Suppressor macrophage treated with lipopolysaccharide for 1 hour (primary cell): ENCODE data around the gene TEF.
A peak's percentile ranks its signal among the peaks of the same experiment; 100 is the strongest.
"Not testable (repeated sequence)": the region's sequence is repeated elsewhere in the genome, so short reads cannot be mapped to it uniquely, and the experiment has no call there.

Experiments used
- DNase-seq, 3 donors: peaks; one replicate each; pipeline ENCODE4 v3.0.0-alpha.2; 2020 to 2022

TEF gene

DNA sequence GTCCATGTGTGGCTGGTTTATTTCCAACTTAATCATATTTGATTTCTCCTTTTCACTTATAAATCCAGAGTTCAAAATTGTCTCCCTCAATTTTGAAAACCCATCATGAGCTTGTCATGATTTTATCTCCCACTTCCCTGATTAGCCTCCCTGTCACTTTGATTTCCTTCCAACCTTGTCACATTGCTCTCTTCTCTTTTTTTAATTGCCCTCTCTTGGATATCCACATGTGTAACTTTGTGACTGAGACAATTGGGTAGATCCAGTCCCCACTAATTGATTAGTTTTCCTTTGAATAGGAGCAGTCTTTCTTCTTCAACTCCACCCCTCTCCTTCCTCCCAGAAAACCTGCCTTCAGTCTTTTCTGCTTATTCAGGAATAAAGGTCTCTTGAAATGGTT is 2.4 kb downstream of the TEF start:
- DNase-seq, result no peak

DNA sequence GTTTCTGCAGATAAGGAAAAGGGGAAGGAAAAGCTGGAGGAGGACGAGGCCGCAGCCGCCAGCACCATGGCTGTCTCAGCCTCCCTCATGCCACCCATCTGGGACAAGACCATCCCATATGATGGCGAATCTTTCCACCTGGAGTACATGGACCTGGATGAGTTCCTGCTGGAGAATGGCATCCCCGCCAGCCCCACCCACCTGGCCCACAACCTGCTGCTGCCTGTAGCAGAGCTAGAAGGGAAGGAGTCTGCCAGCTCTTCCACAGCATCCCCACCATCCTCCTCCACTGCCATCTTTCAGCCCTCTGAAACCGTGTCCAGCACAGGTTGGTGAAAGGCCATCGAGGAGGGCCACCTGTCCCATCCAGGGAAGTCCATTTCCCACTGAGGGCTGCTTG is 5.6 kb downstream of the TEF start:
- DNase-seq, result no peak

DNA sequence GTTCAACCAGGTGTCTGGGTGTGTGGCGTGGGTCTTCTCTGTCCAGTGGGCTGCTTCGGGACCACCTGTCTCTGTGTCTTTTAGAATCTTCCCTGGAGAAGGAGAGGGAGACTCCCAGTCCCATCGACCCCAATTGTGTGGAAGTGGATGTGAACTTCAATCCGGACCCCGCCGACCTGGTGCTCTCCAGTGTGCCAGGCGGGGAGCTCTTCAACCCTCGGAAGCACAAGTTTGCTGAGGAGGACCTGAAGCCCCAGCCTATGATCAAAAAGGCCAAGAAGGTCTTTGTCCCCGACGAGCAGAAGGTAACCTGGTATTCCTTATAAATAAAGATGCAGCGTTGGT is 12.2 kb downstream of the TEF start:
- DNase-seq, result no peak

DNA sequence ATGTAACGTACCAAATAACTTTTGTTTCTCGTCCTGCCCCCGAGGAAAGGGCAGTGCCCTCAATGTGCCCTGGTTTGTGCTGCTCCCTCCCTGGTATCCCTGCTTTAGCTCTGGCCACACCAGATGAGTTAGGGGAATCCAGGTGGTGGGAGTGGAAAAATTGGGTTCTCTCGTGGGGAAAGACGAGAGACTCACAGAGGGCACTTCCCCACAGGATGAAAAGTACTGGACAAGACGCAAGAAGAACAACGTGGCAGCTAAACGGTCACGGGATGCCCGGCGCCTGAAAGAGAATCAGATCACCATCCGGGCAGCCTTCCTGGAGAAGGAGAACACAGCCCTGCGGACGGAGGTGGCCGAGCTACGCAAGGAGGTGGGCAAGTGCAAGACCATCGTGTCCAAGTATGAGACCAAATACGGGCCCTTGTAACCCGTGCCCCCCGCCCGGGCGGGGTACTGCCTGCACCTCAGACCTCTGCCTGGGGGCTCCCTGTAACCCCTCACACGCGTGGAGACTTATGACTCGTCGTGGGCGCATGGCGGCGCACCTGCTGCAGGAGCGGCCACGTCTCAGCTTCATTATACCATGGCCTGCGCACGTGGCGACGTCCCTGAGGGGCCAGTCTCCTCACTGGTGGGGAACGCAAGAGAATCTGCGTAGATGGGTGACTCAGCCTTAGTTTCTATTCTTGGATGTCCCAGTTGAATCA is 13.9 kb downstream of the TEF start:
- DNase-seq, result no peak

DNA sequence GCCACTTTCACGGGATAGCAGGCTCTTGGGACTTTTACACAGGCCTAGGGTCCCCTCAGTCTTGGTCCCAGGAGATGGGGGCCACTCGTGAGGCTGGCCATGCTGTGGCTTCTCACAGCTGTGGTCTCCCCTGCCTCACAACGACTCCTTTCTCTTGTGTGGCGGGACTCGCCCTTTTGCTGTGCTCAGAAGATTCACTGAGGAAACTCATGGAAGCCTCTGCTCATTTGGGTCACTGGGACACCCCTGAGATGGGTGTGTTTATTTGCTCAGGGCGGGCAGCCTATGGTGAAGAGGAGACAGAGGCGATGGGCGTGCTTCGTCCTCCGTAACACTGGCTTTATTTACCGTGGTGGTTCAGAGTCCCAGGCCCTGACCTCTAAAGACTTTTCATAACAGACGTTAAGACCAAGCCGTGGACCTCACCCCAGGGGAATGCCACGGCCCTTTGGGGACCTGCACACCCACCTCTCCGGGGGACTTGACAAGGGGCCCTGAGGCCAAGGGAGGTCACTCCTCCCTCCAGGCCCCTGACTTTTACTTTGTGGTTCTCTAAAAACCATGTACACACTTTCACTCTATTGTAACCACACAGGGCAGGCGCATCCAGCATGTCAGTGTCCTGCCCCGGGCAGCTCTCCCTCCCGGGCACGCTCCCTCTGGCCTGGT is 15.5 kb downstream of the TEF start:
- DNase-seq, result no peak

- no peak for DNase-seq
These were observed 17.2 kb downstream of the TEF start for GRCh38 chr22:41398921-41399320.

DNA sequence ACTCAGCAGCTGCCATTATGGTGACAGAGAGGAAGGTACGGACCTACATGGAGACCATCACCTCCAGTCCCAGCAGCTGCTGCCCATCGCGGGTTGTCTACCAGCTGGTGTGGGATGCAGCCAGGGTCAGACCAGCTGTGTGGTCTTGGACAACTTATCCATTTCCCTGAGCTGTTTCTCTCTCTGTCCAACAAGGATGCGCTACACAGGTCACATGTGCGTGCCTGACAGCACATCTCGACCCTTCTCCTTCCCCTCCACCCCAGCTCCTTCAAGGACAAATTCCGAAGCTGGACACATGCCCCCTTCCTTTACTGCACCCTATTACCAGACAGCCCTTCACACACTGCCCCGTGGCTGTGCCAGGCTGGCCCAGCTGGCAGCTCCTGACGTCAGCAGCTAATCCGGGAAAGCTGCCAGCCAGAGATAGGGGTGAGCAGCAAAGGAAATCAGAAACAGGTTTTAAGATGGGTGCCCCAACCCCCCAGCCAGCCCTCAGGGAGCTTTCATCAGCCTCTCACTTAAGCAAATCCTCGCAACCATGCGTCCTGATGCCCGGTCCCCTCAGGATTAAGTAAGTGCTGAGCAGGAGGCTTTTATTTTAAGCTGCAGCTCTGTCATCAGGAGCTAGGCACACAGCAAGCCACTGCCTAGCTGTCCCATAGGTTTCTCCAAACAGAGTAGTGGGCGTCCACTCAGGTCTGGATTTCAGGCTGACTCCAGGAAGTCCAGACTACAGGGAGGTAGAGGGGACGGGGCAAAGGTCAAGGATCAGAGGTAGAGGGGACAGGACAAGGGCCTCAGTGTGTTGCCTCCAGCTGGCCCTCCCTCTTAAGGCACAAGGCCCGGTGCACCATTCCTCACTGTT is 20.3 kb downstream of the TEF start:
- peak in 1 of 3 donors; percentile 12 for DNase-seq

DNA sequence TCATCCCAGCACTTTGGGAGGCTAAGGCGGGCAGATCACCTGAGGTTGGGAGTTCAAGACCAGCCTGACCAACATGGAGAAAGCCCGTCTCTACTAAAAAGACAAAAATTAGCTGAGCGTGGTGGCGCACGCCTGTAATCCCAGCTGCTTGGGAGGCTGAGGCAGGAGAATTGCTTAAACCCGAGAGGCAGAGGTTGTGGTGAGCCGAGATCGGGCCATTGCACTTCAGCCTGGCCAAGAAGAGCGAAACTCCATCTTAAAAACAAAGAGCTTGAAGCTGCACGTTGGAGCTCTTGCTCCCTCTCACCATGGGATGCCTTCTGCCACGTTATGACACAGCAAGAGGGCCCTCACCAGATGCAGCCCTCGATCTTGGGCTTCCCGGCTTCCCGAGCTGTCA is 21.1 kb downstream of the TEF start:
- DNase-seq, result not testable (repeated sequence)

DNA sequence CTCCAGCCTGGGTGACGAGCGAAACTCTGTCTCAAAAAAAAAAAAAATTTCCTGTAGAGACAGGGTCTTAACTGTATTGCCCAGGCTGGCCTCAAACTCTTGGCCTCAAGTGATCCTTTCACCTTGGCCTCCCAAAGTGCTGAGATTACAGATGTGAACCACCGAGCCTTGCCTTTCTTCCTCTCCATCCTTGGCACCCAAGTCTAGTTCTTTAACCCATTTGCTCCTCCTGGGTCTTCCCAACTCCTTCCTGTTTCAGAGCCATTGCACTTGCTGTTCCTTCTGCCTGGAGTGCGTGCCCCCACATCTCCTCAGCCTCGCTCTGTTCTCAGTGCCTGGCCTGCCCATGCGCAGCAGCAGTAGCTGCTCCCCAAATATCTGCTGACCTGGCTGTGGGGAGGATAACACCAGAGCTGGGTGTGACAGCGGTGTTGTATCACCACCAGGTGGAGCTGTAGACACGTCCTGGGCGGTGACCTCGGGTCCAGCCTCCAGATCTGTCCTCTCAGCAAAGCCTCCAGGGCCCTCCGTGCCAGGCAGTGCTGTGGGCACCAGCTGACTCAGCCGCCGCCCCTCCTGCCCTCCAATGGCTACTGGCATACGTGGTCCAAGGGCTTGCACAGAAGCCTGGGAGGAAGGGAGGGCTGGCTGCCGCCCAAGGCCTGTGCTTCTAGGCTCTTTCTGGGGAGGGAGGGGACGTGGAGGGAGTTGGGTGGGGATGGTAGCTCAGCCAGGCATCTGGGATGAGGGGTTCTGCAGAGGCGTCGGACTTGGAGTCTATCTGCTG is 22.0 kb downstream of the TEF start:
- DNase-seq, result peak; percentile 92 to 94 (median 93)

DNA sequence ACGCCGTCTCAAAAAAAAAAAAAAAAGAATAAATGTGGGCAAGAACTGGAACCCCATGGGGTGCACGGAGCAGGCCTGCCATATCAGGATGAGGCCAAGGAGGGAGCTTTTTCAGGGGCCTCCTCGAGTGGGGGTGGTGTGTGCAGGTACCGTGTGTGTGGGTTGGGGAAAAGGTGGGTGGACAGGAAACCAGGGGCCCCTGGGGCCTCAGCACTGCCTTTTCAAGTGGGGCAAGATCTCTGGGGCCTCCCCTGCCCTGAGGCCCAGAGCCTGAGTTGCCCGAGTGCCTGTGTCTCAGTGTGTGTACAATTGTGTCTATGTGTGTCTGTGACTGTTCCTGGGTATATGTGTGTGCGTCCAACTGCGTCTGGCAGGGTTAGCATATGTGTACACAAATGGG is 23.8 kb downstream of the TEF start:
- DNase-seq, result no peak

DNA sequence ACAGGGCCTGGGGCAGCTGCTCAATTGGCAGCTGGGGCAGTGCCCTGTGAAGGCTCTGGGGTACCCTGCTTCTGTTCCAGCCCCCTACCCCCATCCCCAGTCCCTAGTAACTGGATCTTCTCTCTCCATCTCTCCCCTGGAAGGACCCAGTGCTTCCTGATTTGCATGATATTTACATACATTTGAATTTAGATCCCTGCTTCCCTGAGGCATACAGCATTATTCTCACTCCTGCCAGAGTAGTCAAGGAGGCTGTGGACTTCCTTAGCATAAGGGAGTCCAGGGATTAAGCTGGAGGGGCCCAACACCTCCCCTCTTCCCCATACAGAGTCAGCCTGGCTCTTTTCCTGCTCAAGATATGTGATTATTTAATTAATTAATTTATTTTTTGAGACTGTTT is 24.7 kb downstream of the TEF start:
- no peak for DNase-seq

DNA sequence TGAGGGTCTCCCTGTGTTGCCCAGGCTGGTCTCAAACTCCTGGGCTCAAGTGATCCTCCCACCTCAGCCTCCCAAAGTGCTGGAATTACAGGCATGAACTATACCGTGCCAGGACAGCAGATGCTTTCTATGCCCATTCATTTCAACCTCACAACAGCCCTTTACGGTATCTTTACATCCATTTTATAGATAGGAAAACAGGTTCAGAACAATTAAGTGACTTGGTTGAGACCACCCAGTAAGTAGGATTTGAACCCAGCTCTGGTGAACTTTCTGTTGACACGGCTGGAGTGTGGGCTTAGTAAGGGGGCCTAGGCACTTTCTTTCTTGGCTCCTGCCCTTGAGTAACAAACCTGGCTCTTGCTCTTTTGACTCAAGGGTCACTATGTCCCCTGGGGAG is 25.7 kb downstream of the TEF start:
- DNase-seq, result no peak

- no peak for DNase-seq
These were observed 26.9 kb downstream of the TEF start for GRCh38 chr22:41408665-41409064.

DNA sequence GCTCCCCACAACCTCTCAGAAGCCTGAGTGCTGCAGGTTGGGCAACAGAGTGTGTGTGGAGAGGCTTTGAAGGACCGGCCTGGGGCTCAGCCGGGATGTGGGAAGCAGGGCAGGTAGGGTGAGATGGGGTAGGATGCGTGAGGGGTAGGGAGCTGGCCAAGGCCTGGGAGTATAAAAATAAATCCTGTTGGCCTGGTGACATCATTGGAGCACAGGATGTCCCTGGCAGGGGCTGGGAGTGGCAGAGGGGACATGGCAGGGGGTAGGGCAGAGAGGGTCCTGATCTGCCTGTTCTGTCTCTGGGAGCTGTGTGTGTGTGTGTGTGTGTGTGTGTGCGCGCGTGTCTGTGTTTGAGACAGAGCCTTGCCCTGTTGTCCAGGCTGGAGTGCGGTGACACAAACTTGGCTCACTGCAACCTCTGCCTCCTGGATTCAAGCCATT is 28.6 kb downstream of the TEF start:
- no peak for DNase-seq

GRCh38 chr22:41411021-41411851 is 29.5 kb downstream of the TEF start:
- DNase-seq, result no peak

DNA sequence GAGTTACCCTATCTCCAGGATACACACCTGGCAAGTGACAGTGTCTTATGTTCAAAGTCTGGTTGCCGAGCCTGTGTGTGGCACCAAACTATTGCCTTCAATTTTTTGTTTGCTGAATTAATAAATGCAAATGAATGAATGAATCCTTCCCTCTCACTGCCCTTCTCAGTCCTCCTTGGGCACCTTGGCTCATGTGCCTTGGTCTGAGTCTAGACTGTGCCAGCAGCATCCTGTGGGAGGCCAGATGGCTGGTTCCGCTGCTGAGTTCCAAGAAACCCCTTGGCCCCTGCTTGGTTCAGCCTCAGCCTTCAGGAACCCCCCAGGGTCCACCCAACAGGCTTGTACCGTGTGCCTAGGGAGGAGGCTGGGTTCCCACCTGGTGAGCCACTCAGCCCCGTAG is 33.8 kb downstream of the TEF start:
- DNase-seq, result no peak

GRCh38 chr22:41417622-41418390 is 36.1 kb downstream of the TEF start:
- DNase-seq, result no peak

GRCh38 chr22:41418717-41419116 is 37.0 kb downstream of the TEF start:
- DNase-seq, result no peak

- DNase-seq, result no peak
These were observed 44.1 kb downstream of the TEF start for GRCh38 chr22:41425660-41426365.

- DNase-seq, result no peak
These were observed 47.6 kb downstream of the TEF start for GRCh38 chr22:41429232-41429950.
